GM23248 (cell line): Measurements from ENCODE around the gene LRBA.

Source experiments
- EZH2 ChIP-seq: fragments of 200-600 bp; sonication (generic); IDR thresholded peaks from 2 replicates; pipeline ENCODE4 v1.6.1; 2018; ENCODE audit warnings: antibody characterized with exemption, mild to moderate bottlenecking; ENCODE audit not compliant: insufficient read depth, poor library complexity, severe bottlenecking
- EZH2phosphoT487 ChIP-seq: fragments of 200-600 bp; sonication (generic); IDR thresholded peaks from 2 replicates; pipeline ENCODE4 v1.6.1; 2018; ENCODE audit warnings: antibody characterized with exemption, moderate library complexity, mild to moderate bottlenecking, low read depth; ENCODE audit not compliant: insufficient read depth

DNA sequence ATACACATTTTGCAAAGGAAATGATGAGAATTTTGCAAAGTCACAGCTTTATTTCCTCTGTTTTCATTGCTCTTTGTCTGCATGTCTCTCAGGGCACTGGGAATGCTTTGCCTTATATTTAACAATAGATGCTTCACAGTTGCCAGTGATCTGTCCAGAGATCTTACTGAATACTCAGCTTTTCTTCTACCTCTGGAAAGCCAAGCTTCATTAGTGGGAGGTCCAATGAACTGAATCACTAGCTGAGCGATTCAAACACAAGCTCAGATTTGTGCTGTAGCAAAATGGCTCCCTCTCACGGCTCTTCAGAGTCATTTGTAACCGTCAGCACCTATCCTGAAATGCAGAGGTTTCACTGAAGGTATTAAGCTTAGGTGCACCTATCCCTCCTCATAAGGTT is 797.9 kb downstream of the LRBA start:
- no peak for TF ChIP-seq EZH2
- no peak for TF ChIP-seq EZH2phosphoT487
